Measurements from ENCODE around the gene ELP5.
A peak's percentile ranks its signal among the peaks of the same experiment; 100 is the strongest.

Gene ELP5

DNA sequence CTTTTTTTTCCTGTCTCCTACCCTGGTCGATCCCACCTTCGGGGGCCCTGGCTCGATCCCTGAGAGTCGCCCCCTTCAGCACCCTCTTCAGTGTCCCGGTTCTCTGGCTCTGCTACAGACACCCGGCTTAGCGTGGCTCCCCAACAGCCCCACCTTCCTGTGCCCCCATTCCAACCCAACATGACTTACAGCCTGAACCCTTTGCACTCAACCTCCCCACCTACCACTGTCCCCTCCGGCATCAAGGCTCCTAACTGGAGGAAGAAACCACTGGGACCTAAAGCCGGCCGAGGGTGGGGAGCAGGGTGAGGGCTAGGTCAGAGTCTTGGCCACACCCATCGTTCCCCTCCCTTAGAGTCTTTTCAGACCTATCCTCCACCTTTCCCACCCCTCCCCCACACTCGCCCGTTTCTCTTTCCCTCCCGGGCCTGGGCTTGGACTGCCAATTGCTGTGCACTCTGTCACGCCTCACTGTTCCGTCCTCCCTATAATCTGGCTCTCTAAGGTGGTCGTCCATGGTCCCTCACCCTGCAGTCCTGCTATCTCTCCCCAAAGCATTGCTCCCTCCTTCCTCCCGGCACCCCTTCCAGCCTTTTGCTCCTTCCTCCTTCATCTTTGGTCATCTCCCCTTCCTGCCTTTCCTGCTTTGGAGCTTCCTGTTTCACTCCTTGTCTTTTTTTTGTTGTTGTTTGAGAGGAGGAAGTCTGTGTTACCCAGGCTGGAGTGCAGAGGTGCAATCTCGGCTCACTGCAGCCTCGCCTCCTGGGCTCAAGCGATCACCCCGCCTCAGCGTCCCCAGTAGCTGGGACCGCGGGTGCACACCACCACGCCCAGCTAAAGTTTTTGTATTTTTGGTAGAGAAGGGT is 11.2 kb downstream of the ELP5 start:
- no peak for TF ChIP-seq CTCF (IDR thresholded peaks at IDR 0.05)

- TF ChIP-seq CTCF (IDR thresholded peaks at IDR 0.05): no peak
Observed at GRCh38 chr17:7263801-7264078, 11.7 kb downstream of the ELP5 start.

DNA sequence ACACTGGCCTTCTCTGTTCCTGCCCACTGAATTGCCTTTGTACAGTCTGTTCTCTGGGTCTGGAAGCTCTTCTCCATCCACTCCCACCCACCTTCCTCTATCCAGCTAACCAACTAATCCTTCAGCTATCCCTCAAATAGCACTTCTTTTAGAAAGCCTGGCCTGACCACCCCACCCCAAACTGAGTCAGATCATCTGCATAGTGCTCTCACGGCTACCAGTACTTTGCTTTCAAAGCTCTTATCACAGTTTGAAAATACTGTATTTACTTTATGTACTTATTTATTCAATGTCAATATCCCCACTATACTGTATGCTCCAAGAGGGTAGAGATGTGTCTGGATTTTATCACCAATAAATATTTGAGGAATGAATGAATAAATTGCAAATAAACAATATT is 14.8 kb downstream of the ELP5 start:
- TF ChIP-seq CTCF (IDR thresholded peaks at IDR 0.05): no peak

GRCh38 chr17:7279448-7279847 is 27.4 kb downstream of the ELP5 start:
- TF ChIP-seq CTCF (IDR thresholded peaks at IDR 0.05): no peak

DNA sequence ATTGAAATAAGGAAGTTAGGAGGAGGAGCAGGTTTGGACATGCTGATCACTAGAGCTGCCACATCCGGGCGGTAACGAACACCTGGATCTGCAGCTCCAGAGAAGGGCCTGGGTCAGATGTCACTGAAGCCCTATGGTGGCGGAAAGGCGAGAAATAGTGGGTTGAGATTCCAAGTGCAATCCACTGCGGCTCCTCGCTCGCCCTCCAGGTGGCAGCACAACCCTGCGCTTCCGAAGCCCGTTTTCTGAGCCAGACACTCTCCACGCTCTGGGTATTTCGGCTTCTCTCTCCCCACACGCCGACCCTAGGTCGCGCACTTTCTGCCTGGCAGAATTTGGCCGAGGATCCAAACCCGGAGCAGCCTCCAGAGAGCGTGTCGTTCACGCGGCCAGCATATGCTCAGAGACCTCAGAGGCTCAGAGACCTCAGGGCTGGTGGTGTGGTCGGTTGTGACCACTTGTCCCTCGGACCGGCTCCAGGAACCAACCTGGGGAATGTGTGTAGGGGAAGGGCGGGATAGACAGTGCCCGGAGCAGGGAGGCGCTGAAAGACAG is 28.6 kb downstream of the ELP5 start:
- TF ChIP-seq CTCF (IDR thresholded peaks at IDR 0.05): peak; percentile 94

- TF ChIP-seq CTCF (IDR thresholded peaks at IDR 0.05): no peak
Observed at GRCh38 chr17:7281074-7281952, 29.3 kb downstream of the ELP5 start, which contains the start of gene SLC2A4. SLC2A4 (plus strand) TSS chr17:7281718; CDS start chr17:7281935, 217 bp downstream.

DNA sequence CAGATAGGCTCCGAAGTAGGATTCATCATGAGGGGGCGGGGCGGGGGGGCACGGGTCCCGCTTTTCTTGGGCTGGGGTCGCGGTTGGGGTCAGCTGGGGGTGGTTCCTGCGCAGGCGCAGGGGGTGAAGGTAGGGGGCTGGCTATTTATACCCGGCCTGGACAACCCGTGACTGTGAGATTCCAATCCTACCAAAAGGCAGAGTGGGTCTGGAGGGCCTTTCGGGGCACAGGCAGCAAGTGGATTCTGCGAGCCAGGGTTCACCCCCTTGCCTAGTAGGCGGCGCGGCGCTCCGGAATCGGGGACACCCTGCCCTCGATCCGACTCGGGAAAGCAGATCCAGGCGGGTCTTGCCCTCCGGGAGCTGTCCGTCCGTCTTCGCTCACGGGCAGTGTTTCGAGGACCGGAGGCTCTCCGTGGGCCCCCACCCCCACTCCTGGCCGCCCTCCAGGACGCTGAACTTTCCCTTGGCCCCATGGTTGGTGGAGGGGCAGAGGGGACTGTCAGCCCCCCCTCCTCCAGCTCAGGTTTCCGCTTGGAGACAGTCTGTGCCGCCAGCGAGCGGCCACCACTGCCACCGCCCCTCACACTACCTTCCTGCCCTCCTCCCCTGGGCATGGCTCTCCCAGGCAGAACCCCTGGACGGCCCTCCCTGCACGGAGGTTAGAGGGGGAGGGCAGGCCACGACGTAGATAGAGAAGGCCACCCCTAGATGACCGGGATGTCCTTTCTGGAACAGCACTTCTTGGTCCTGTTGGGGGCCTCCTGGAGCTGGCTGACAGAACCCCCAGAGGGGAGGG is 30.1 kb downstream of the ELP5 start:
- TF ChIP-seq CTCF (IDR thresholded peaks at IDR 0.05): no peak

Measured in LNCAP (cell line).